H1 (cell line): ENCODE data around the gene MIS18A. TPM values are rescaled to one million over a fixed set of nuclear protein-coding genes. Genes with fewer than 3 reads are reported as not detected.

Experiments used
- CTBP2 ChIP-seq: IDR thresholded peaks from 2 replicates; pipeline ENCODE4 v1.7.0; 2011; ENCODE audit warnings: borderline replicate concordance, mild to moderate bottlenecking, moderate library complexity, mixed read lengths, low read length; ENCODE audit not compliant: insufficient read depth, insufficient read length
- KDM5A ChIP-seq: fragments of 200-600 bp; IDR thresholded peaks from 2 replicates; pipeline ENCODE4 v1.7.1; 2012; ENCODE audit warnings: mild to moderate bottlenecking, low read length, inconsistent platforms, mixed read lengths
- RXRA ChIP-seq: IDR thresholded peaks from 2 replicates; pipeline ENCODE4 v1.6.1; 2011; ENCODE audit warnings: low read depth, mild to moderate bottlenecking, low read length, moderate library complexity; ENCODE audit not compliant: insufficient read depth
- SP1 ChIP-seq: IDR thresholded peaks from 2 replicates; pipeline ENCODE4 v1.6.1; 2011; ENCODE audit warnings: low read depth, low read length
- polyA plus RNA-seq, 7 experiments: library from polyadenylated mRNA; depleted of rRNA in 3 of 7; stranded (reverse) in 5 of 7; unstranded in 2 of 7; fragments of >200 nt in 5 of 7; fragments of 200-250 nt in 2 of 7; gene quantifications; 1 replicate in 5 of 7; 2 replicates in 1 of 7; 4 replicates in 1 of 7; pipeline versions ENCODE4 v1.2.1 to v1.2.3, GENCODE V29; 2011 to 2013; ENCODE audit warnings: missing spikeins in 2 of 7, mixed read lengths in 2 of 7
- total RNA-seq: library from RNA; stranded (reverse); fragmentation: NEBNext Ultra II Directional; extraction: Animal tissue kit (Norgen Biotek cat#: 25700); gene quantifications from 2 replicates; pipeline ENCODE4 v1.2.1, GENCODE V29; 2021
- TF ChIP-seq, protein P1 (sequence below): fragments of 300-600 bp; sonication (generic); IDR thresholded peaks from 2 replicates; pipeline ENCODE4 v1.7.1; 2012; ENCODE audit warnings: low read length, moderate library complexity, mild to moderate bottlenecking, inconsistent platforms; ENCODE audit not compliant: insufficient replicate concordance

Gene MIS18A
- total and polyA plus RNA-seq, 2 of the 8 experiments (the other 6 are each of a cell fraction or from before 2014, with no cell fraction given), result 28.9 to 53.0 TPM

DNA sequence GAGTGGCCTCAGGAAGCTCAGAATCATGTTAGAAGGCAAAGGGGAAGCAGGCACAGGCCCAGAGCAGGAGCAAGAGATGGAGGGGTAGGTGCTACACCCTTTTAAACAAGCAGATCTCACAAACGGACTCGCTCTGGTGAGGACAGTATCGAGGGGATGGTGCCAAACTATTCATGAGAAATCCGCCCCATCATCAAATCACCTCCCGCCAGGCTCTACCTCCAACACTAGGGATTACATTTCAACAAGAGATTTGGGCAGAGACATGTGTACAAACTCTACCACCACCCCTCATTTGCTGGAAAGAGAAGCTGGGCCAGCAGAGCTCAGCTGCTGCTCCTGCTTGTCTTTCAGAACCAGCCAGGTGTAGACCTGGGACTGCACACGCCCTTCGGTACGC lies 32.9 kb downstream of the MIS18A start (continued):
- TF ChIP-seq, protein P1, sequence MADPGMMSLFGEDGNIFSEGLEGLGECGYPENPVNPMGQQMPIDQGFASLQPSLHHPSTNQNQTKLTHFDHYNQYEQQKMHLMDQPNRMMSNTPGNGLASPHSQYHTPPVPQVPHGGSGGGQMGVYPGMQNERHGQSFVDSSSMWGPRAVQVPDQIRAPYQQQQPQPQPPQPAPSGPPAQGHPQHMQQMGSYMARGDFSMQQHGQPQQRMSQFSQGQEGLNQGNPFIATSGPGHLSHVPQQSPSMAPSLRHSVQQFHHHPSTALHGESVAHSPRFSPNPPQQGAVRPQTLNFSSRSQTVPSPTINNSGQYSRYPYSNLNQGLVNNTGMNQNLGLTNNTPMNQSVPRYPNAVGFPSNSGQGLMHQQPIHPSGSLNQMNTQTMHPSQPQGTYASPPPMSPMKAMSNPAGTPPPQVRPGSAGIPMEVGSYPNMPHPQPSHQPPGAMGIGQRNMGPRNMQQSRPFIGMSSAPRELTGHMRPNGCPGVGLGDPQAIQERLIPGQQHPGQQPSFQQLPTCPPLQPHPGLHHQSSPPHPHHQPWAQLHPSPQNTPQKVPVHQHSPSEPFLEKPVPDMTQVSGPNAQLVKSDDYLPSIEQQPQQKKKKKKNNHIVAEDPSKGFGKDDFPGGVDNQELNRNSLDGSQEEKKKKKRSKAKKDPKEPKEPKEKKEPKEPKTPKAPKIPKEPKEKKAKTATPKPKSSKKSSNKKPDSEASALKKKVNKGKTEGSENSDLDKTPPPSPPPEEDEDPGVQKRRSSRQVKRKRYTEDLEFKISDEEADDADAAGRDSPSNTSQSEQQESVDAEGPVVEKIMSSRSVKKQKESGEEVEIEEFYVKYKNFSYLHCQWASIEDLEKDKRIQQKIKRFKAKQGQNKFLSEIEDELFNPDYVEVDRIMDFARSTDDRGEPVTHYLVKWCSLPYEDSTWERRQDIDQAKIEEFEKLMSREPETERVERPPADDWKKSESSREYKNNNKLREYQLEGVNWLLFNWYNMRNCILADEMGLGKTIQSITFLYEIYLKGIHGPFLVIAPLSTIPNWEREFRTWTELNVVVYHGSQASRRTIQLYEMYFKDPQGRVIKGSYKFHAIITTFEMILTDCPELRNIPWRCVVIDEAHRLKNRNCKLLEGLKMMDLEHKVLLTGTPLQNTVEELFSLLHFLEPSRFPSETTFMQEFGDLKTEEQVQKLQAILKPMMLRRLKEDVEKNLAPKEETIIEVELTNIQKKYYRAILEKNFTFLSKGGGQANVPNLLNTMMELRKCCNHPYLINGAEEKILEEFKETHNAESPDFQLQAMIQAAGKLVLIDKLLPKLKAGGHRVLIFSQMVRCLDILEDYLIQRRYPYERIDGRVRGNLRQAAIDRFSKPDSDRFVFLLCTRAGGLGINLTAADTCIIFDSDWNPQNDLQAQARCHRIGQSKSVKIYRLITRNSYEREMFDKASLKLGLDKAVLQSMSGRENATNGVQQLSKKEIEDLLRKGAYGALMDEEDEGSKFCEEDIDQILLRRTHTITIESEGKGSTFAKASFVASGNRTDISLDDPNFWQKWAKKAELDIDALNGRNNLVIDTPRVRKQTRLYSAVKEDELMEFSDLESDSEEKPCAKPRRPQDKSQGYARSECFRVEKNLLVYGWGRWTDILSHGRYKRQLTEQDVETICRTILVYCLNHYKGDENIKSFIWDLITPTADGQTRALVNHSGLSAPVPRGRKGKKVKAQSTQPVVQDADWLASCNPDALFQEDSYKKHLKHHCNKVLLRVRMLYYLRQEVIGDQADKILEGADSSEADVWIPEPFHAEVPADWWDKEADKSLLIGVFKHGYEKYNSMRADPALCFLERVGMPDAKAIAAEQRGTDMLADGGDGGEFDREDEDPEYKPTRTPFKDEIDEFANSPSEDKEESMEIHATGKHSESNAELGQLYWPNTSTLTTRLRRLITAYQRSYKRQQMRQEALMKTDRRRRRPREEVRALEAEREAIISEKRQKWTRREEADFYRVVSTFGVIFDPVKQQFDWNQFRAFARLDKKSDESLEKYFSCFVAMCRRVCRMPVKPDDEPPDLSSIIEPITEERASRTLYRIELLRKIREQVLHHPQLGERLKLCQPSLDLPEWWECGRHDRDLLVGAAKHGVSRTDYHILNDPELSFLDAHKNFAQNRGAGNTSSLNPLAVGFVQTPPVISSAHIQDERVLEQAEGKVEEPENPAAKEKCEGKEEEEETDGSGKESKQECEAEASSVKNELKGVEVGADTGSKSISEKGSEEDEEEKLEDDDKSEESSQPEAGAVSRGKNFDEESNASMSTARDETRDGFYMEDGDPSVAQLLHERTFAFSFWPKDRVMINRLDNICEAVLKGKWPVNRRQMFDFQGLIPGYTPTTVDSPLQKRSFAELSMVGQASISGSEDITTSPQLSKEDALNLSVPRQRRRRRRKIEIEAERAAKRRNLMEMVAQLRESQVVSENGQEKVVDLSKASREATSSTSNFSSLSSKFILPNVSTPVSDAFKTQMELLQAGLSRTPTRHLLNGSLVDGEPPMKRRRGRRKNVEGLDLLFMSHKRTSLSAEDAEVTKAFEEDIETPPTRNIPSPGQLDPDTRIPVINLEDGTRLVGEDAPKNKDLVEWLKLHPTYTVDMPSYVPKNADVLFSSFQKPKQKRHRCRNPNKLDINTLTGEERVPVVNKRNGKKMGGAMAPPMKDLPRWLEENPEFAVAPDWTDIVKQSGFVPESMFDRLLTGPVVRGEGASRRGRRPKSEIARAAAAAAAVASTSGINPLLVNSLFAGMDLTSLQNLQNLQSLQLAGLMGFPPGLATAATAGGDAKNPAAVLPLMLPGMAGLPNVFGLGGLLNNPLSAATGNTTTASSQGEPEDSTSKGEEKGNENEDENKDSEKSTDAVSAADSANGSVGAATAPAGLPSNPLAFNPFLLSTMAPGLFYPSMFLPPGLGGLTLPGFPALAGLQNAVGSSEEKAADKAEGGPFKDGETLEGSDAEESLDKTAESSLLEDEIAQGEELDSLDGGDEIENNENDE, result no peak
- no peak for TF ChIP-seq RXRA
- no peak for TF ChIP-seq KDM5A
- TF ChIP-seq CTBP2, result no peak
- no peak for TF ChIP-seq SP1
